SJSA1 (cell line): ENCODE measurements around the gene CACNA2D3. TPM values are rescaled to one million over a fixed set of nuclear protein-coding genes. Genes with fewer than 3 reads are reported as not detected.

Experiments used
- DNase-seq, 2 experiments: peaks; one replicate each; pipeline ENCODE4 v3.0.0-alpha.2; 2015 to 2020; ENCODE audit warnings: low spot score in 2 of 2, low read depth in 1 of 2
- H3K27ac ChIP-seq: fragments of 250-450 bp; sonication (Bioruptor Pico); 2 replicates; pipeline ENCODE4 v1.5.1; 2020; ENCODE audit warnings: mild to moderate bottlenecking, moderate library complexity
- H3K27me3 ChIP-seq: fragments of 250-450 bp; sonication (Bioruptor Pico); replicated peaks from 2 replicates; pipeline ENCODE4 v1.5.1; 2020; ENCODE audit warnings: mild to moderate bottlenecking, moderate library complexity
- H3K36me3 ChIP-seq: fragments of 250-450 bp; sonication (Bioruptor Pico); 2 replicates; pipeline ENCODE4 v1.5.1; 2020; ENCODE audit warnings: mild to moderate bottlenecking
- H3K4me1 ChIP-seq: fragments of 250-450 bp; sonication (Bioruptor Pico); replicated peaks from 2 replicates; pipeline ENCODE4 v1.6.1; 2021; ENCODE audit warnings: mild to moderate bottlenecking
- H3K4me3 ChIP-seq: fragments of 250-450 bp; sonication (Bioruptor Pico); 2 replicates; pipeline ENCODE4 v1.5.1; 2020; ENCODE audit warnings: mild to moderate bottlenecking
- H3K9me3 ChIP-seq: fragments of 250-450 bp; sonication (Bioruptor Pico); replicated peaks from 2 replicates; pipeline ENCODE4 v1.5.1; 2020; ENCODE audit warnings: mild to moderate bottlenecking
- total RNA-seq: library from RNA; depleted of rRNA; stranded (reverse); fragments of >200 nt; shearing (Covaris generic); gene quantifications from 2 replicates; pipeline ENCODE4 v1.2.3, GENCODE V29; 2014

Gene CACNA2D3
- total RNA-seq, 1 experiment from 2014 or later = not detected

GRCh38 chr3:54882129-54882833 is 759.9 kb downstream of the CACNA2D3 start:
- H3K4me1 ChIP-seq = peaks cover 16% of the 10 kb centered on the region
- no peak overlapping the region for H3K4me3 ChIP-seq
- DNase-seq = peak in 1 of 2 experiments; percentile 70
- H3K27ac ChIP-seq = peak overlapping the region; percentile 59
- H3K36me3 ChIP-seq = no peaks in the 10 kb centered on the region
- no peaks in the 10 kb centered on the region for H3K9me3 ChIP-seq
- no peaks in the 10 kb centered on the region for H3K27me3 ChIP-seq

DNA sequence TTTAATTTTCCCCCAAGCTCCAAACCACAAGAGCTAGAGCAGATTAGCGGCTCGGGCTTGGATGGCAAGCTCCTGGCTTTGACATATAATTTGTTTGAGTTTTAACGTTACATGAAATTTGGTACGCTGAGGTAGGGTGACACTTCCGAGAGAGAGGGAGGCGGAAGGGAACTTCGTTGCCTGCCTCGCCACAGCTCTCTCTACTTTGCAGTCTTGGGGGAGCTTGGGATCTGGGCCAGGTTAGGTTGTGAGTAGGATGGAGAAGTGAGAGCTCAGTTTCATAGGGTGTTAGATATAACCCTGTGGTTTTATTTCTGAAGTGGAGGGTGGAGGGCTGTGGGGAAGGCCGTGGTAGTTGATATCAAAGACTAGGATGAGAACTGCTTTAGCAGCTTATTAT is 765.8 kb downstream of the CACNA2D3 start:
- Histone ChIP-seq H3K36me3 (no peaks in the 10 kb centered on the region), H3K27me3 (no peaks in the 10 kb centered on the region), H3K27ac (no peak overlapping the region), H3K9me3 (no peaks in the 10 kb centered on the region), H3K4me1 (peaks cover 23% of the 10 kb centered on the region), H3K4me3 (no peak overlapping the region)
- no peak for DNase-seq

- Histone ChIP-seq H3K27ac (no peak overlapping the region), H3K4me1 (peaks cover 23% of the 10 kb centered on the region), H3K4me3 (no peak overlapping the region), H3K9me3 (no peaks in the 10 kb centered on the region), H3K27me3 (no peaks in the 10 kb centered on the region), H3K36me3 (no peaks in the 10 kb centered on the region)
- no peak for DNase-seq
Measured at GRCh38 chr3:54888873-54889272, 766.5 kb downstream of the CACNA2D3 start.

GRCh38 chr3:54889731-54890130 is 767.4 kb downstream of the CACNA2D3 start:
- H3K36me3 ChIP-seq = no peaks in the 10 kb centered on the region
- DNase-seq = no peak
- H3K27me3 ChIP-seq = no peaks in the 10 kb centered on the region
- H3K9me3 ChIP-seq = no peaks in the 10 kb centered on the region
- no peak overlapping the region for H3K4me3 ChIP-seq
- H3K4me1 ChIP-seq = peaks cover 23% of the 10 kb centered on the region
- H3K27ac ChIP-seq = no peak overlapping the region

- H3K27me3 ChIP-seq = no peaks in the 10 kb centered on the region
- DNase-seq = peak; percentile 89 to 91
- no peaks in the 10 kb centered on the region for H3K9me3 ChIP-seq
- H3K27ac ChIP-seq = no peak overlapping the region
- H3K36me3 ChIP-seq = no peaks in the 10 kb centered on the region
- H3K4me1 ChIP-seq = peaks cover 23% of the 10 kb centered on the region
- H3K4me3 ChIP-seq = no peak overlapping the region
Measured at GRCh38 chr3:54891540-54891897, 769.2 kb downstream of the CACNA2D3 start.

- DNase-seq = no peak
- H3K9me3 ChIP-seq = no peaks in the 10 kb centered on the region
- H3K36me3 ChIP-seq = no peaks in the 10 kb centered on the region
- peaks cover 23% of the 10 kb centered on the region for H3K4me1 ChIP-seq
- H3K4me3 ChIP-seq = no peak overlapping the region
- H3K27ac ChIP-seq = no peak overlapping the region
- H3K27me3 ChIP-seq = no peaks in the 10 kb centered on the region
Measured at GRCh38 chr3:54892168-54892567, 769.8 kb downstream of the CACNA2D3 start.

- Histone ChIP-seq H3K4me3 (no peak overlapping the region), H3K36me3 (no peaks in the 10 kb centered on the region), H3K27me3 (no peaks in the 10 kb centered on the region), H3K4me1 (peaks cover 23% of the 10 kb centered on the region), H3K27ac (no peak overlapping the region), H3K9me3 (no peaks in the 10 kb centered on the region)
- no peak for DNase-seq
Measured at GRCh38 chr3:54895613-54896012, 773.3 kb downstream of the CACNA2D3 start.

GRCh38 chr3:54897028-54897711 is 774.8 kb downstream of the CACNA2D3 start:
- H3K27ac ChIP-seq = no peak overlapping the region
- DNase-seq = no peak
- H3K9me3 ChIP-seq = no peaks in the 10 kb centered on the region
- H3K36me3 ChIP-seq = no peaks in the 10 kb centered on the region
- no peaks in the 10 kb centered on the region for H3K27me3 ChIP-seq
- H3K4me1 ChIP-seq = peaks cover 22% of the 10 kb centered on the region
- no peak overlapping the region for H3K4me3 ChIP-seq

GRCh38 chr3:54899273-54899672 is 776.9 kb downstream of the CACNA2D3 start:
- Histone ChIP-seq H3K4me1 (peaks cover 17% of the 10 kb centered on the region), H3K4me3 (no peak overlapping the region), H3K36me3 (no peaks in the 10 kb centered on the region), H3K27me3 (no peaks in the 10 kb centered on the region), H3K27ac (no peak overlapping the region), H3K9me3 (no peaks in the 10 kb centered on the region)
- DNase-seq = no peak

DNA sequence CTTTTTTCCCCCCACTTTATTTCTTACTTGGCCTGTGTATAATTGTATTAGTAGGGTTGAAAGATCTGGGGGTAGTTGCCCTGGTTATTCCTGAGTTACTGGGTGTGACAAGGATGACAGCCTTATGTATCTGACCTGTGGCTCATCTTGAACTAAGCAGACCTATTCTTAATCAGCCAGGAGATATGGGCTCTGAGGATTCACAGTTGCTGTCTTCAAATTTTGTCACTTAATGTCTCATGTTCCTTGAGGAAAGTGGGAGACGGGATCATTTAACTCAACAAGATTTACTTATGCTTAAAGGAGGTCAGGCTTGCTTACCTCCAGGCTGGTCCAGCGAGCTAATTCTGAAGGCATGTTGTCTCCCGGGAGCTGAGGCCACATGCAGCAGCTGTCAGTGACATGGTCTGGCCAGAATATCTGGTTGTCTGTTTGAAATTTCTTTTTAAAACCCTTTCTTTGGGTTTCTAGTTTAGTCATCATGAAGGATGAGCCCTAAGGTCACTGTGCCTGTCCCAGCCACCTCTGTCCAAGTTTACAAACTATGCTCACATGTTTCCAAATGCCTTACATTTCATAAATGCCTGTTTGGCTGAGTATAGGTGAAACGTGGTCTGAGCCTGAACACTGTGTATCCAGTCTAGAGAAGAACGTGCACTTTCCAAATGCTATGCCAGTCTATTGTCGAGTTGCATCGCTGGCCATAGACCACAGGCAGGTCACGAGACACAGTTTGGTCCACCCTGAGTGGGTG is 778.7 kb downstream of the CACNA2D3 start:
- Histone ChIP-seq H3K4me3 (no peak overlapping the region), H3K4me1 (peaks cover 28% of the 10 kb centered on the region), H3K9me3 (no peaks in the 10 kb centered on the region), H3K36me3 (no peaks in the 10 kb centered on the region), H3K27ac (no peak overlapping the region), H3K27me3 (no peaks in the 10 kb centered on the region)
- DNase-seq = no peak

DNA sequence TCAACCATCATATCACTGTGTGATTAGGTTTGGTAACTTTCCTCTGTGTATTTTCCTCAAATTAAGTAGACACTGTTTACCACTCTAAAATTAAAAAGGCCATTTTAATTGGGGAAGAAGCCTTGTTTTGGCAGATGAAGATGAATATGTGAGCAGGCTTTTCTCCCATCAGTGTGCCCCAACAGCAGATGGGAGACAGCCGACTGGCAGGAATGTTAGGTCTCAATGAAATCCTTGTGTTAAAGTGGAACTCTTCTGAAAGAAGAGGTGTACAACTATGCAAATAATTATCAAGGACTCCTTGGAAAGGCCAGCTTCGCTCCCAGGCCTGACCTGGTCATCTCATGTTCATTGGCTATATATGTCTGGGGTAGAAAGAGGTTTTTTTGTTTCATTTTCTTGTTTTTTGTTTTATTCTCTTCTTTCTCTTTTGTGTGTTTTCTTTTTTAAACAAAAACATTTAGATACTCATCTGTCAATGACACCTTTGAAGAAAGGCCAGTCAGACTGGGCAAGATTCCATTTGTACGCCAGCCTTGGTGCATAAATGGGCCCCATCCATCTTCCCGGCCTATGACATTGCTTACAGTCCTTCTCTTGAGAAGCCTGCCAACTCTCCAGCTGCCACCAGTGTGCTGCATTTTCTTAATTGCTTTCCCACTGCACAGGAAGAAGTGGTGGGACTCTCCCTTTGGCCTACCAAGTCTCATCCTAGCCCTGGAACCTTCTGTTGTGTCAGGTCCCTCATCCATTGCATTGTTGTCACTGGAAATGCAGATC is 779.7 kb downstream of the CACNA2D3 start:
- Histone ChIP-seq H3K27me3 (no peaks in the 10 kb centered on the region), H3K36me3 (no peaks in the 10 kb centered on the region), H3K4me1 (peaks cover 28% of the 10 kb centered on the region), H3K27ac (no peak overlapping the region), H3K9me3 (no peaks in the 10 kb centered on the region), H3K4me3 (no peak overlapping the region)
- DNase-seq = peak in 1 of 2 experiments; percentile 10

GRCh38 chr3:54905261-54905888 is 783.0 kb downstream of the CACNA2D3 start:
- H3K4me1 ChIP-seq = peaks cover 28% of the 10 kb centered on the region
- no peaks in the 10 kb centered on the region for H3K27me3 ChIP-seq
- H3K4me3 ChIP-seq = no peak overlapping the region
- no peak for DNase-seq
- no peaks in the 10 kb centered on the region for H3K9me3 ChIP-seq
- no peaks in the 10 kb centered on the region for H3K36me3 ChIP-seq
- H3K27ac ChIP-seq = no peak overlapping the region

DNA sequence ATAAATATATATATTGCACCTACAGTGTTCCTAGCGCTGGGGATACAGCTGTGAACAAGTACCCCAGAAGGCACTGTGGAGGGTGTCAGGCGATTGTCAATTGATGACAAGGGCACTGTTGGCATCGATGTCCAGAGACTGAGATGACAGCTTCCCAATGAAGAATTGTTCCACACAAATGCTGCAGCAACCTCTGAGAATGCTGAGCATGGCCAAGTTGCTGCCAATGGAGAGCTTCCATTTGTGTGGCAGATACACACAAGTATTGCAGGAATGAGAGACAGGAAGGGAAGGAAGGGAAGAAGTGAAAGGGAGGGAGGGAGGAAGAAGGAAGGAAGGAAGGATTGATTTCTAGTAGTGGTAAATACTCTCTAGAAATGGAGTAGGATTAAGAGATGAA is 783.6 kb downstream of the CACNA2D3 start:
- Histone ChIP-seq H3K36me3 (no peaks in the 10 kb centered on the region), H3K27me3 (no peaks in the 10 kb centered on the region), H3K27ac (no peak overlapping the region), H3K9me3 (no peaks in the 10 kb centered on the region), H3K4me3 (no peak overlapping the region), H3K4me1 (peaks cover 27% of the 10 kb centered on the region)
- DNase-seq = no peak
